ENCODE data around the gene COL5A3.

Gene COL5A3

GRCh38 chr19:10007371-10008183, 2.7 kb downstream of the COL5A3 start:
- H3K36me3 ChIP-seq (ENCODE audit: control insufficient read depth, insufficient read depth, low read length), result no peaks in the 10 kb centered on the region
- peak overlapping the region; percentile 3 for H3K4me3 ChIP-seq (ENCODE audit: low read length)
- peak overlapping the region; percentile 45 for H3K27ac ChIP-seq (ENCODE audit: low read depth, low read length)
- no peaks in the 10 kb centered on the region for H3K4me1 ChIP-seq (ENCODE audit: control insufficient read depth, insufficient read depth, low read length)
- H3K27me3 ChIP-seq (ENCODE audit: control insufficient read depth, insufficient read depth, low read length), result peaks cover 11% of the 10 kb centered on the region
- H3K9ac ChIP-seq (ENCODE audit: low read length), result no peak overlapping the region

- Histone ChIP-seq H3K36me3 (ENCODE audit: control insufficient read depth, insufficient read depth, low read length) (no peaks in the 10 kb centered on the region), H3K27me3 (ENCODE audit: control insufficient read depth, insufficient read depth, low read length) (peaks cover 9% of the 10 kb centered on the region), H3K4me1 (ENCODE audit: control insufficient read depth, insufficient read depth, low read length) (no peaks in the 10 kb centered on the region), H3K9ac (ENCODE audit: low read length) (no peak overlapping the region), H3K4me3 (ENCODE audit: low read length) (no peak overlapping the region), H3K27ac (ENCODE audit: low read depth, low read length) (peak overlapping the region; percentile 38)
These were observed 3.5 kb downstream of the COL5A3 start for GRCh38 chr19:10006752-10007323.

- H3K4me1 ChIP-seq (ENCODE audit: control insufficient read depth, insufficient read depth, low read length), result no peaks in the 10 kb centered on the region
- H3K9ac ChIP-seq (ENCODE audit: low read length), result no peak overlapping the region
- H3K27ac ChIP-seq (ENCODE audit: low read depth, low read length), result peak overlapping the region; percentile 38
- no peak overlapping the region for H3K4me3 ChIP-seq (ENCODE audit: low read length)
- H3K27me3 ChIP-seq (ENCODE audit: control insufficient read depth, insufficient read depth, low read length), result peaks cover 6% of the 10 kb centered on the region
- H3K36me3 ChIP-seq (ENCODE audit: control insufficient read depth, insufficient read depth, low read length), result no peaks in the 10 kb centered on the region
These were observed 4.0 kb downstream of the COL5A3 start for GRCh38 chr19:10006335-10006708.

- no peak overlapping the region for H3K27ac ChIP-seq (ENCODE audit: low read depth, low read length)
- no peaks in the 10 kb centered on the region for H3K4me1 ChIP-seq (ENCODE audit: control insufficient read depth, insufficient read depth, low read length)
- no peaks in the 10 kb centered on the region for H3K36me3 ChIP-seq (ENCODE audit: control insufficient read depth, insufficient read depth, low read length)
- no peak overlapping the region for H3K4me3 ChIP-seq (ENCODE audit: low read length)
- no peak overlapping the region for H3K9ac ChIP-seq (ENCODE audit: low read length)
- peaks cover 6% of the 10 kb centered on the region for H3K27me3 ChIP-seq (ENCODE audit: control insufficient read depth, insufficient read depth, low read length)
These were observed 4.5 kb downstream of the COL5A3 start for GRCh38 chr19:10005632-10006334.

GRCh38 chr19:10004617-10005016, 5.7 kb downstream of the COL5A3 start:
- H3K4me1 ChIP-seq (ENCODE audit: control insufficient read depth, insufficient read depth, low read length), result no peaks in the 10 kb centered on the region
- peaks cover 3% of the 10 kb centered on the region for H3K27me3 ChIP-seq (ENCODE audit: control insufficient read depth, insufficient read depth, low read length)
- no peak overlapping the region for H3K9ac ChIP-seq (ENCODE audit: low read length)
- no peaks in the 10 kb centered on the region for H3K36me3 ChIP-seq (ENCODE audit: control insufficient read depth, insufficient read depth, low read length)
- no peak overlapping the region for H3K4me3 ChIP-seq (ENCODE audit: low read length)
- H3K27ac ChIP-seq (ENCODE audit: low read depth, low read length), result no peak overlapping the region

GRCh38 chr19:10003271-10003670, 7.0 kb downstream of the COL5A3 start:
- no peak overlapping the region for H3K4me3 ChIP-seq (ENCODE audit: low read length)
- H3K27me3 ChIP-seq (ENCODE audit: control insufficient read depth, insufficient read depth, low read length), result peaks cover 2% of the 10 kb centered on the region
- H3K9ac ChIP-seq (ENCODE audit: low read length), result no peak overlapping the region
- H3K4me1 ChIP-seq (ENCODE audit: control insufficient read depth, insufficient read depth, low read length), result no peaks in the 10 kb centered on the region
- no peak overlapping the region for H3K27ac ChIP-seq (ENCODE audit: low read depth, low read length)
- no peaks in the 10 kb centered on the region for H3K36me3 ChIP-seq (ENCODE audit: control insufficient read depth, insufficient read depth, low read length)

- Histone ChIP-seq H3K27me3 (ENCODE audit: control insufficient read depth, insufficient read depth, low read length) (peaks cover 2% of the 10 kb centered on the region), H3K4me1 (ENCODE audit: control insufficient read depth, insufficient read depth, low read length) (no peaks in the 10 kb centered on the region), H3K36me3 (ENCODE audit: control insufficient read depth, insufficient read depth, low read length) (no peaks in the 10 kb centered on the region), H3K9ac (ENCODE audit: low read length) (no peak overlapping the region), H3K27ac (ENCODE audit: low read depth, low read length) (no peak overlapping the region), H3K4me3 (ENCODE audit: low read length) (no peak overlapping the region)
These were observed 8.4 kb downstream of the COL5A3 start for GRCh38 chr19:10001899-10002298.

GRCh38 chr19:10000171-10000826, 10.0 kb downstream of the COL5A3 start:
- H3K27me3 ChIP-seq (ENCODE audit: control insufficient read depth, insufficient read depth, low read length), result peaks cover 8% of the 10 kb centered on the region
- no peak overlapping the region for H3K9ac ChIP-seq (ENCODE audit: low read length)
- no peak overlapping the region for H3K4me3 ChIP-seq (ENCODE audit: low read length)
- no peaks in the 10 kb centered on the region for H3K36me3 ChIP-seq (ENCODE audit: control insufficient read depth, insufficient read depth, low read length)
- no peak overlapping the region for H3K27ac ChIP-seq (ENCODE audit: low read depth, low read length)
- H3K4me1 ChIP-seq (ENCODE audit: control insufficient read depth, insufficient read depth, low read length), result no peaks in the 10 kb centered on the region

- Histone ChIP-seq H3K4me3 (ENCODE audit: low read length) (no peak overlapping the region), H3K27me3 (ENCODE audit: control insufficient read depth, insufficient read depth, low read length) (peaks cover 5% of the 10 kb centered on the region), H3K36me3 (ENCODE audit: control insufficient read depth, insufficient read depth, low read length) (no peaks in the 10 kb centered on the region), H3K27ac (ENCODE audit: low read depth, low read length) (no peak overlapping the region), H3K4me1 (ENCODE audit: control insufficient read depth, insufficient read depth, low read length) (no peaks in the 10 kb centered on the region), H3K9ac (ENCODE audit: low read length) (no peak overlapping the region)
These were observed 13.8 kb downstream of the COL5A3 start for GRCh38 chr19:9996541-9996940.

GRCh38 chr19:9995999-9996398, 14.3 kb downstream of the COL5A3 start:
- Histone ChIP-seq H3K9ac (ENCODE audit: low read length) (no peak overlapping the region), H3K27me3 (ENCODE audit: control insufficient read depth, insufficient read depth, low read length) (peaks cover 5% of the 10 kb centered on the region), H3K4me1 (ENCODE audit: control insufficient read depth, insufficient read depth, low read length) (no peaks in the 10 kb centered on the region), H3K36me3 (ENCODE audit: control insufficient read depth, insufficient read depth, low read length) (no peaks in the 10 kb centered on the region), H3K4me3 (ENCODE audit: low read length) (no peak overlapping the region), H3K27ac (ENCODE audit: low read depth, low read length) (no peak overlapping the region)

GRCh38 chr19:9995084-9995483, 15.2 kb downstream of the COL5A3 start:
- Histone ChIP-seq H3K4me3 (ENCODE audit: low read length) (no peak overlapping the region), H3K4me1 (ENCODE audit: control insufficient read depth, insufficient read depth, low read length) (no peaks in the 10 kb centered on the region), H3K36me3 (ENCODE audit: control insufficient read depth, insufficient read depth, low read length) (no peaks in the 10 kb centered on the region), H3K27me3 (ENCODE audit: control insufficient read depth, insufficient read depth, low read length) (peaks cover 5% of the 10 kb centered on the region), H3K9ac (ENCODE audit: low read length) (no peak overlapping the region), H3K27ac (ENCODE audit: low read depth, low read length) (no peak overlapping the region)

GRCh38 chr19:9991425-9992191, 18.7 kb downstream of the COL5A3 start:
- Histone ChIP-seq H3K4me1 (ENCODE audit: control insufficient read depth, insufficient read depth, low read length) (peaks cover under 1% of the 10 kb centered on the region), H3K4me3 (ENCODE audit: low read length) (no peak overlapping the region), H3K27me3 (ENCODE audit: control insufficient read depth, insufficient read depth, low read length) (peaks cover 5% of the 10 kb centered on the region), H3K9ac (ENCODE audit: low read length) (no peak overlapping the region), H3K27ac (ENCODE audit: low read depth, low read length) (no peak overlapping the region), H3K36me3 (ENCODE audit: control insufficient read depth, insufficient read depth, low read length) (no peaks in the 10 kb centered on the region)

Data from rectal smooth muscle tissue (tissue), 1 donor.